Erythroblast (primary cell): ENCODE results near the gene RARB.

Experiments
- GATA1 ChIP-seq: IDR thresholded peaks from 2 replicates; pipeline ENCODE4 v1.6.1; 2011; ENCODE audit warnings: low read depth, mild to moderate bottlenecking, control low read depth, low read length, moderate library complexity
- POLR2A ChIP-seq: IDR thresholded peaks from 2 replicates; pipeline ENCODE4 v1.6.1; 2011; ENCODE audit warnings: mild to moderate bottlenecking, low read length

DNA sequence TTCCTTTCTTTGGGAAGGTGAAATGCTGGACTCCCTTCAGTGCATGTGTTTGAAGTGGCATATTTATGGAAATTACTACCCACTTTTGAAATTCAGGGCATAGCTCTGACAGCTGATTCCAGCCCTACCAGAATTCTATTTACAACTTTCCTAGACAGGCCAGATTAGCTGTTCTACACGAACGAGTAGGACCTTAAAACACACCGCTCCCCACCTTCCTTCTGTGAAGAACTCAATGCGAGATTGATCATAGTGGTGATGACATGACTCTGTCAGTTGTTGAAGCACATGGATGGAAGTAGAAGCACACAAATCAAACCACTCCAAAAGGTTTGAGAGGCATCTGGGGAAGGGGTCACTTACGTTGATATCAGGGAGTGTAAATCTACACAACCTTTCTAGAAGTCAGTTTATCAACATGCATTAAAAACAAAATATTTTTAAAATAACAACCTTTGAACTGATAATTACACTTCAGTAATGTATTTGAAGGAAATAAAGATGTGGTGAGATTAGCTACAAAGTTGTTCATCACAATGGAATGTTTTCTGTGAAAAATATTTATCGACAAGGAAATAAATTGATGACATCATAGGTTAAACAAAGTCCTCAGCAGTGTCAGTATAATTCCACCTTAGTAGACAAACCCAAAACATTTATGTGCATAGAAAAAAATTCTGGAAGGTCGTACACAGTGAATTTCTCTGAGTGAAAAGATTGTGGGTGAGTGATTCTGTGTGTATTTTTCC lies 29.8 kb downstream of the RARB start:
- TF ChIP-seq POLR2A (no peak), GATA1 (no peak)
